GM12891 (cell line): ENCODE measurements around the gene ALDH3A2.
"Not testable (repeated sequence)": the region's sequence is repeated elsewhere in the genome, so short reads cannot be mapped to it uniquely, and the experiment has no call there.

Experiments
- DNase-seq: peaks from one replicate; pipeline ENCODE4 v3.0.0; 2011; ENCODE audit warnings: low spot score; ENCODE audit not compliant: insufficient read length
- FAIRE-seq: peaks from 2 replicates; lab custom pipeline; 2011; peaks lifted over from hg19 to GRCh38; lab: Jason Lieb, UNC
- PAX5 ChIP-seq: IDR thresholded peaks from 2 replicates; pipeline ENCODE4 v1.6.1; 2011; ENCODE audit warnings: low read length, moderate library complexity, mild to moderate bottlenecking; ENCODE audit not compliant: insufficient read depth, severe bottlenecking
- POLR2A ChIP-seq: IDR thresholded peaks from 2 replicates; pipeline ENCODE4 v1.6.1; 2011; ENCODE audit warnings: low read depth, low read length, control low read depth
- POLR2AphosphoS5 ChIP-seq: IDR thresholded peaks from 2 replicates; pipeline ENCODE4 v1.6.1; 2011; ENCODE audit warnings: low read depth, low read length, control low read depth
- POU2F2 ChIP-seq: IDR thresholded peaks from 2 replicates; pipeline ENCODE4 v1.6.1; 2011; ENCODE audit warnings: low read depth, mild to moderate bottlenecking, control low read depth, low read length, moderate library complexity
- SPI1 ChIP-seq: IDR thresholded peaks from 2 replicates; pipeline ENCODE4 v1.6.1; 2011; ENCODE audit warnings: low read depth, low read length, control low read depth
- TAF1 ChIP-seq: IDR thresholded peaks from 2 replicates; pipeline ENCODE4 v1.6.1; 2011; ENCODE audit warnings: low read depth, low read length, control low read depth

Gene ALDH3A2

DNA sequence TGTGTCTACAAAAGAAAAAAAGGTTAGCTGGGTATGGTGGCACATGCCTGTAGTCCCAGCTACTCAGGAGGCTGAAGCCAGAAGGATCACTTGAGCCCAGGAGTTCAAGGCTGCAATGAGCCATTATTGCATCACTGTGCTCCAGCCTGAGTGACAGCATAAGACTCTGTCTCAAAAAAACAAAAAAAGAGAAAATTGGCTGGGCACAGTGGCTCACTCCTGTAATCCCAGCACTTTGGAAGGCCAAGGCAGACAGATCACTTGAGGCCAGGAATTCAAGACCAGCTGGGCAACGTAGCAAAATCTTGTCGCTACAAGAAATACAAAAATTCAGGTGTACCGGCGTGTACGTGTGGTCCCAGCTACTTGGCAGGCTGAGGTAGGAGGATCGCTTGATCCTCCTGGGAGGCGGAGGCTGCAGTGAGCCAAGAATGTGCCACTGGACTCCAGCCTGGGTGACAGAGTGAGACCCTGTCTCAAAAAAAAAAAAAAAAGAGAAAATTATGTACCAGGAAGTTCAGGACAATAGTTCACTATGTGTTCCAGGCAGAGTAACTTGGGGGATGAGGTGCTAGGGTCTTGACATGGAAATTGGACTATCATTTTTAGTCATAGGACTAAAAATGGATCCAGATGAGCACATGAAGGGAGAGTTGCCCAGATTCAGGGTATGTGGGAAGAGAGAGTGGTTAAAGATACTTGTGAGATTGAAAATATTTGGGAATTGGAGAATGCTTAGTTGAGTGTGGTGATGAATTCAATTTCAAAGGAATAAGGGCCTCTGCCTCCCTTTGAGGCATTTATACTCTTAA is 11.0 kb downstream of the ALDH3A2 start:
- no peak for TF ChIP-seq POU2F2
- TF ChIP-seq PAX5, result no peak
- TF ChIP-seq SPI1, result no peak
- TF ChIP-seq TAF1, result no peak
- TF ChIP-seq POLR2A, result no peak
- no peak for TF ChIP-seq POLR2AphosphoS5
- no peak for DNase-seq
- FAIRE-seq, result no peak

DNA sequence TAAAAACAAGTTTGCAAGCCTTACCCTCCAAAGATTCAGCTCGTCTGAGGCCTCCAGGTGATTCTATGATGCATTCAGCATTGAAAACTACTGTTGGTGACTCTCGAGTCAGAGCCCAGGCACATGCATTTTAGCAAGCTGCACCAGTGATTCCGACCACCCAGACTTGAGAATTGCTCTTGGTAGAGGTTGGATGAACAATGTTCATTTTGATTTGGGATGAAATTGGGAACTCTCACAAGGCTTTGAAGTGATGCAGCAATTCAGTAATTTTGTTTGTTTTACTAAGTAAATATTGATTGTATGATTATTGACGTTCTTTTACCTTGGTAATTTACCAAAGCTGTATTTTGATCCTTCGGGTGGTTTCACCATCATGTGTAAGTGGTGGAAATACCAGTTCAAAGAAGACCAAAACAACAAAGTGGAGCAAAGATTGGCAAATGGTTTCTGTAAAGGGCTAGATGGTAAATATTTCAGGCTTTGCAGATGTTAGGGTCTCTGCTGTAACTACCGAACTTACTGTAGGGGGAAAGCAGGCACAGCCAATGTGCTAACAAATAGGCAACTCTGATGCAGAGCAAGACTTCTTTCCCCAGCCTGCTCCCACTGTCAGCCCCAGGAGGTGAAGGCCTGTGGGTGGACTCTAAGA is 11.8 kb downstream of the ALDH3A2 start:
- TF ChIP-seq SPI1 (no peak), POLR2AphosphoS5 (no peak), POU2F2 (no peak)
- FAIRE-seq, result no peak
- DNase-seq, result no peak

DNA sequence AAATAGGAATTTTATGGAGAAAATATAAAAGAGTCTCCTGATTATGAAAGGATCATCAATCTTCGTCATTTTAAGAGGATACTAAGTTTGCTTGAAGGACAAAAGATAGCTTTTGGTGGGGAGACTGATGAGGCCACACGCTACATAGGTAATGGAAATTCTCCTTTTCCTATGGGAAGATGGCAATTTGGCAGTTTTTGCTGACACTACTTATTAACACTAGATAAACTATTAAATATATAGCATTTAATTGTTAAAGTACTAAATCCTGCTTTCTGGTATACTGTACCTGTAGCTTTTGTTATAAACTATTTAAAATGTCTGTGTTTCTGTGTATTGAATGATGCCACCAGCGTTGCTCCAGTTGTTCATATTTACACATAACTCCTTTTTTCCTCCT is 12.6 kb downstream of the ALDH3A2 start:
- no peak for TF ChIP-seq TAF1
- TF ChIP-seq POLR2A, result no peak
- FAIRE-seq (no peak), DNase-seq (no peak)

DNA sequence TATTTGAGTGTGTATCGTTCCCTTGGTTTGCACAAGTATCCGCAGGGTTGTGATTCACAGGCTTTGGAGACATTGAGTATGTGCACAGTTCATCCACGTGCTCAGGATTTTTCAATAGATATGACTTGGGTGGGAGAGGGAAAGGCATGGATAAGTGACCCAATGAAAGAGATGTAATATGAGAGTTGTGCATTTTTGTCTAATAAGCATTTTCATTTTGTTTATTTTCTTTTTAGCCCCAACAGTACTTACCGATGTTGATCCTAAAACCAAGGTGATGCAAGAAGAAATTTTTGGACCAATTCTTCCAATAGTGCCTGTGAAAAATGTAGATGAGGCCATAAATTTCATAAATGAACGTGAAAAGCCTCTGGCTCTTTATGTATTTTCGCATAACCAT is 14.5 kb downstream of the ALDH3A2 start:
- FAIRE-seq (no peak), DNase-seq (no peak)
- no peak for TF ChIP-seq TAF1
- TF ChIP-seq POLR2A, result no peak

DNA sequence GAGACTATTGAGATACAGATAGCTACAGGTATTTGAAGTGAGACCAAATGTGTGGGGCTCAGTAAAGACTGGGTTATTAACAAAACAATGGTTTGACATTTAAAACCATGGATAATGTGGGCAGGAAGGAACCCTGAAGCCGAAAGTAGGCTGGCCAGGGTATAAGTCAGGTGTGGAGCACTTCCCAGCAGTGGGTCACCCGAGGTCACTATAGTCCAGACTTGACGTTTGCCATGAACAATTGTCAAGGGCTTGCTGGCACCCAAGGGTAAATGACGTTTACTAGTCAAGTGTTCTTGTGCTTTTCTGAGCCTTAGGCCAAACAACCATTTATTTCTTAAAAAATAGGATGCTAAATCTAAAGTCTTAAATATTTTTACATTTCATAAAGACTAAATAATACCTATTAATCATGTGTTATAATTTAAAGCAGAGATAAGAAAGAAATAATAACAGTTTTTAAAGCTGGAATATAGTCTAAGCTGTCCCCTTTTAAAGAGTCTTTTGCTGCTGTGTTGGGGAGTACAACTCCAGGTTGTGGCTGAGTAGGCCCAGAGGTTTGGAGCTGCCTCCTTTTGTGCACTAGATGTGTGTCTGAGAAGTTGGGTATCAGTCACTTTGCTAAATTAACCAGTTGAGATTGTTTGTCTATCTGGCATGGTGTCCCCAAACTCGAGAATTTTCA is 15.7 kb downstream of the ALDH3A2 start:
- DNase-seq (no peak), FAIRE-seq (no peak)
- no peak for TF ChIP-seq POU2F2
- no peak for TF ChIP-seq SPI1
- TF ChIP-seq PAX5, result no peak
- TF ChIP-seq POLR2AphosphoS5, result no peak

DNA sequence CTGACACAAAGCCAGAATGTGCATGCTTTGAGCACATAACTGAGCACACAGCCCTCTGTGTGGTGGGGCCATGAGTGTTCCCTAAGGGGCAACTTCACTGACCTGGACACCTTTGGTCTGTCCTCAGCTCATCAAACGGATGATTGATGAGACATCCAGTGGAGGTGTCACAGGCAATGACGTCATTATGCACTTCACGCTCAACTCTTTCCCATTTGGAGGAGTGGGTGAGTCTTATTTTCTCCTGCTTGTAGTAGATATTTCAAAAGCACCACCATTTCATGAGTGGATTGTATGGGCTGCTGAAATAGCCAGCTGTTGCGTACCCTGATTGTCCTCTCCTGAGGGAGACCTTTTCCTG is 16.2 kb downstream of the ALDH3A2 start:
- TF ChIP-seq TAF1, result no peak
- no peak for TF ChIP-seq POU2F2
- TF ChIP-seq PAX5, result no peak
- TF ChIP-seq POLR2AphosphoS5, result no peak
- no peak for TF ChIP-seq SPI1
- TF ChIP-seq POLR2A, result no peak
- DNase-seq (no peak), FAIRE-seq (no peak)

DNA sequence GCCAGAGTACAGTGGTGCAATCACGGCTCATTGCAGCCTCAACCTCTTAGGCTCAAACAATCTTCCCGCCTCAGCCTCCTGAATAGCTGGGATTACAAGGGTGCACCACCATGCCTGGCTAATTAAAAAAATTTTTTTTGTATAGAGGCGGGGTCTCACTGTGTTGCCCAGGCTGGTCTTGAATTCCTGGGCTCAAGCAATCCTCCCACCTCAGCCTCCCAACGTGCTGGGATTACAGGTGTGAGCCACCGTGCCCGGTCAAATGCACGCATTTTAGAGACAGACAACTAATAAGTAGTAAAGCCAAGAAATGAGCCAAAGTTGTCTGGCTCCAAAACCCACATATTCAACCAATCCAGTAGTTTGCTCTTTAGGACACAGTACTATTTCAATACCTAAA is 21.1 kb downstream of the ALDH3A2 start:
- FAIRE-seq, DNase-seq: not testable (repeated sequence)

DNA sequence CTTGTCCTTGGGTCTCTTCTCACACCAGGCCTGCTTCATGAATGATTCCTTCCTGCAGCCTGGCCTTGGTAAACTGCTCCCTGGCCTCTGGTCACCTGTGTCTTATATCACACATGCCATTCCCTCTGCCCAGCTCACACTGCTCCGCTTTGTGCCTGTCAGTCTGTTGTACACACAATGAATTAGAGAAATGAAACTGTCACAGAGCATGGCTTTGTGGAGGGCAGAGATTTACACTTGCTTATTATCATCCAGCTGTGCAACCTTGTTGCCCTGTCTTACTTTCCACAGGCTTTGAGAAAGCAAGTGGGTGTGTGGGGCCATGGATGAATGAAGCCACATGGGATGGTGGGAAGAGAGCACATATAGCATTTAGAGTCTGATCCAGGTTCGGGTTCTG is 22.4 kb downstream of the ALDH3A2 start:
- TF ChIP-seq POLR2AphosphoS5 (no peak), SPI1 (peak; percentile 35; the same call in 1 of the 2 replicates)
- no peak for DNase-seq
- FAIRE-seq, result peak; percentile 71

DNA sequence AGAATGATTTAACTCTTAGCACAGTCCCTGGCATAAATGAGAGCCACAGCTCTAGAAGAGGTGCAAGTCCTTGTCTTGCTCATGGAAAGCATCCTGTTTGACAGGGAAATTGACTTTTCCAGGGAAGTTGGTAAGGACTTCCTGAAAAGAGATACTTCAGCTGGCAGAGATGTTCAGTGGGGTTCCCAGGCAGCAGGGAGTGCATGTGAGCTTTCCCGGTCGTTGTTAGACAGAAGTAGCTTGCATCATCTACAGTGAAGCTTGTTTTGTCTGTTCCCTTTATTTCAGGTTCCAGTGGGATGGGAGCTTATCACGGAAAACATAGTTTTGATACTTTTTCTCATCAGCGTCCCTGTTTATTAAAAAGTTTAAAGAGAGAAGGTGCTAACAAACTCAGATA is 22.9 kb downstream of the ALDH3A2 start:
- FAIRE-seq (no peak), DNase-seq (no peak)
- TF ChIP-seq POLR2AphosphoS5 (no peak), TAF1 (no peak), POU2F2 (no peak), SPI1 (no peak), PAX5 (no peak), POLR2A (no peak)

DNA sequence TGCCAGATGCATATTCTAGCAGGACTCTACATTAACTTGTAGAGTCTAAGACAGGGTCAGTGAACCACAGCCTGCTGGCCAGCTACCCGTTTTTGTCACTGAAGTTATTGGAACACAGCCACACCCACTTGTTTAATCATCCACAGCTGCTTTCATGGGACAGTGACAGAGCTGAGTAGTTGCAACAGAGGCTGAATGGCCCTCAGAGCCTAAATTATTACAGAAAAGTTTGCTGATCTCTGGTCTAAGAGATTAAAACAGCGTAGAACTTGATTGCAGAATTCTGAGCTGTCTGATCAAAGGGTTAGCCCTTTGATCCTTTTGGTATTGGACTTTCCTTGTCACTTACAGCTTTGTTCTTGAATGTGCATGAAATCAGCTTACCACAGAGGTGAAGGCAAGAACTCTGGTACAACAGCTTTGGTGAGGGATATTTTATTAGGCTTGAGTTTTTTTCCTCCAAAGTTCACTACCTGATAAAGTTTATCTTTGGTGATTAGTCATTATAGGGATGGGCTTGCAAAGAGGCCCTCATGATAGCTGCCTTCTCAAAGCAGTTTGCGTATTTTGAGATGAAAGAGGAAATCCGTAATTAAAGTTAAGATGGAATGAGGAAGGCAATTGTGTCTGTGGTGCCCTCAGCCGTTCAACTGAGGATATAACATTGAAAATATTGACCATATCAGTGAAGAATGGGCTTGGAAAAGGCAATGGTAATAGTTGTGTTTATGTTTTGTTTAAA is 23.6 kb downstream of the ALDH3A2 start:
- DNase-seq (no peak), FAIRE-seq (no peak)
- TF ChIP-seq TAF1 (no peak), SPI1 (no peak), POLR2AphosphoS5 (no peak), POLR2A (no peak), POU2F2 (no peak), PAX5 (no peak)
